Stimulated activated memory B cell treated with anti-CD40 and anti-IgM and Interleukin-4, amounts not matched to agents 10 μg/mL and 1 μg/mL and 100 μg/mL, for 72 hours (primary cell): ENCODE measurements around the gene MAP2K1.
"Not testable (repeated sequence)": the region's sequence is repeated elsewhere in the genome, so short reads cannot be mapped to it uniquely, and the experiment has no call there.

ENCODE experiments used
- ATAC-seq: fragments of 150-1000 bp; cut with Tn5 transposase; 2 replicates; pipeline ENCODE4 v1.10.0; 2021
- H3K27ac Mint-ChIP-seq: one replicate; pipeline ENCODE4 v1.8.0; 2022; ENCODE audit warnings: mild to moderate bottlenecking, mixed read lengths
- H3K27me3 Mint-ChIP-seq: one replicate; pipeline ENCODE4 v1.8.0; 2022; ENCODE audit warnings: mixed read lengths
- H3K36me3 Mint-ChIP-seq: one replicate; pipeline ENCODE4 v1.8.0; 2022; ENCODE audit warnings: mixed read lengths
- H3K4me1 Mint-ChIP-seq: one replicate; pipeline ENCODE4 v1.8.0; 2022; ENCODE audit warnings: mixed read lengths
- H3K4me3 Mint-ChIP-seq: one replicate; pipeline ENCODE4 v1.8.0; 2022; ENCODE audit warnings: mild to moderate bottlenecking, moderate library complexity, mixed read lengths
- H3K9me3 Mint-ChIP-seq: one replicate; pipeline ENCODE4 v1.8.0; 2022; ENCODE audit warnings: mixed read lengths

MAP2K1 gene

DNA sequence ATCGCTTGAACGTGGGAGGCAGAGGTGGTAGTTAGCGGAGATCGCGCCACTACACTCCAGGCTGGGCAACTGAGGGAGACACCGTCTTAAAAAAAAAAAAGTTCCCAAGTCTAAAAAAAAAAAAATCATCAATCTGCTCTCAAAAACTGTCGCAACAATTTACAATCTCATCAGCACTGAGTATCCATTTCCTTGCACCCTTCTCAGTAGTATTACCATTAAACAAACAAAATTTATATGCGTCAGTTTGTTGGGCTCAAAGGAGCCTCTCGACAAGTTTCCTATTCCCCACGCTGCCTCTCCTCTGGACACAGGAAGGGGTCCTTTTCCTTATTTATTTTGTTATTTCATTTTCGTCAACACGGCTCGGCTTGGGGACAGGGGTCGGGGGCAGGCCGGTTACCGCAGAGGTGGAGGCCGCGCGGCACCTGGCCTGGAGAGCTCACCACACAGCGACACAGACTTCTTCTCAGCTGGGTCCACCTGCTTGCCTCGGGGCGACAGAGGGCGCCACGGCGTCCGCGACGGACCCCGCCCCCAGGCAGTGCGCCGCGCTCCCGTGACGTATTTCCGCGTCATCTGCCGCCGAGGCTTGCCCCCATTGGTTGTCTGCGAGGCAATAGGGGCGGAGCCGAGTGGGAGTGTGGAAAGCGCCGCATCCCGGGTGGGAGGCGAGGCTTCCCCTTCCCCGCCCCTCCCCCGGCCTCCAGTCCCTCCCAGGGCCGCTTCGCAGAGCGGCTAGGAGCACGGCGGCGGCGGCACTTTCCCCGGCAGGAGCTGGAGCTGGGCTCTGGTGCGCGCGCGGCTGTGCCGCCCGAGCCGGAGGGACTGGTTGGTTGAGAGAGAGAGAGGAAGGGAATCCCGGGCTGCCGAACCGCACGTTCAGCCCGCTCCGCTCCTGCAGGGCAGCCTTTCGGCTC is at the start of gene MAP2K1:
Gene MAP2K1, plus strand, starts transcription at position 709 of the 920 bp plus-strand sequence. CDS start 436 bp downstream, outside the sequence.
- ATAC-seq: peak; percentile 94
- Mint-ChIP-seq H3K4me1 (peaks cover 63% of the 10 kb centered on the region), H3K4me3 (peak within 1 kb of the TSS; percentile 98), H3K9me3 (no peaks in the 10 kb centered on the region), H3K36me3 (peaks cover 7% of the 10 kb centered on the region), H3K27me3 (no peaks in the 10 kb centered on the region), H3K27ac (peak within 1 kb of the TSS; percentile 94)

GRCh38 chr15:66348530-66348929 is 38.2 kb upstream of the MAP2K1 start:
- H3K36me3 Mint-ChIP-seq: peaks cover 42% of the 10 kb centered on the region
- H3K4me1 Mint-ChIP-seq, ATAC-seq, H3K27ac Mint-ChIP-seq, H3K4me3 Mint-ChIP-seq, H3K27me3 Mint-ChIP-seq, H3K9me3 Mint-ChIP-seq: not testable (repeated sequence)

DNA sequence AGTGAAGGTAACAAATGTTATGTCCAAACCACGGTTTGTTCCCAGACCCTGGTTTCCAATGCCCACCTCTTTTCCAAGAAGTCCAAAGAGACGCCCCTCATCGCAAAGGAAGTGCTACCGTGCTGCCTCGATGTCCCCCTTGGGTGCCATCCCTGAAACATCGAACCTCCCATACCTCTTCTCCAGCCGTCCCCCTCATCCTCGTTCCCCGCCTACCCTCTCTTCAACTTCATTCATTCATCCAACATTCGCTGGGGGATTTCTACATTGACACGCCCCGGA is 30.7 kb upstream of the MAP2K1 start:
- no peak for ATAC-seq
- Mint-ChIP-seq H3K4me1 (peaks cover 24% of the 10 kb centered on the region), H3K9me3 (no peaks in the 10 kb centered on the region), H3K4me3 (peak overlapping the region; percentile 97), H3K27me3 (no peaks in the 10 kb centered on the region), H3K27ac (peak overlapping the region; percentile 93), H3K36me3 (peaks cover 13% of the 10 kb centered on the region)

GRCh38 chr15:66356359-66357236 is 30.1 kb upstream of the MAP2K1 start, which contains the start of gene TIPIN:
Gene TIPIN (minus strand): TSS chr15:66356685. CDS start chr15:66352947, 3,738 bp downstream.
- peak within 1 kb of the TSS; percentile 97 for H3K4me3 Mint-ChIP-seq
- H3K27ac Mint-ChIP-seq: peak within 1 kb of the TSS; percentile 93
- peaks cover 24% of the 10 kb centered on the region for H3K4me1 Mint-ChIP-seq
- H3K36me3 Mint-ChIP-seq: peaks cover 11% of the 10 kb centered on the region
- H3K27me3 Mint-ChIP-seq: no peaks in the 10 kb centered on the region
- no peaks in the 10 kb centered on the region for H3K9me3 Mint-ChIP-seq
- ATAC-seq: peak; percentile 98

DNA sequence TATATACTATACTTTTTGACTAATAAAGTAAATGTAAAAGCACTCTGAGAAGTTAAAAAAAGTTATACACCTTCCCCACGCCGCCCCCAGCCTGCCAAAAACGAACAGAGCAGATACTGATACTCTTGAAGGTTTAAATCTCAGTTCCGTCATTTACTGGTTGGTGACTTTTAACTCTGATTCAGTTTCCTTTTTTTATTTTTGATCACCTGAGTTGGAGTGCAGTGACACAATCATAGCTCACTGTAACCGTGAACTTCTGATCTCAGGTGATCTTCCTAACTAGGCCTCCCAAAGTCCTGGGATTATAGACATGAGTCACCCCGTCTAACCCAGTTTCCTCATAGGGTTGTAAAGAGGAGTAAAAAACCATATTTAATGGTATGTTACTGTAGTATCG is 27.0 kb upstream of the MAP2K1 start:
- Mint-ChIP-seq H3K27me3 (no peaks in the 10 kb centered on the region), H3K36me3 (no peaks in the 10 kb centered on the region), H3K27ac (no peak overlapping the region), H3K4me1 (peaks cover 17% of the 10 kb centered on the region), H3K4me3 (no peak overlapping the region), H3K9me3 (no peaks in the 10 kb centered on the region)
- no peak for ATAC-seq

GRCh38 chr15:66361745-66362460 is 24.8 kb upstream of the MAP2K1 start:
- not testable (repeated sequence) for ATAC-seq, H3K4me1 Mint-ChIP-seq, H3K4me3 Mint-ChIP-seq, H3K27me3 Mint-ChIP-seq, H3K36me3 Mint-ChIP-seq, H3K9me3 Mint-ChIP-seq, H3K27ac Mint-ChIP-seq

DNA sequence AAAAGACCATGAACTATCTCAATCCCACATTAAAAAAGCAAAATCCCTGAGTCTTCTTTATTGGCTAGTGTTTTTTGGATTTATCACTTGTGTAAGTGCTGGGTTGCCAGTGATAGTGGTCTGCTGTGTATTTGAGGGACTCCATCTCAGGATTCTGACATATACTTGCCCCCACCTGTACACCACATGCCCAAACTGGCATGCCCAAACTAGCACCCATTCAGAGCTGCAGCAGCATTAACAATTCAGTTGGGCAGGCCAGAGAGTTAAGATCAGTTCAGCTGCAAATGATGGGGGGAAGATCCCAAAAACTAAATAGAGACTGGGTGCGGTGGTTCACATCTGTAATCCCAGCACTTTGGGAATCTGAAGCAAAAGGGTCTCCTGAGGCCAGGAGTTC is 23.9 kb upstream of the MAP2K1 start:
- Mint-ChIP-seq H3K4me3 (no peak overlapping the region), H3K27ac (no peak overlapping the region), H3K4me1 (no peaks in the 10 kb centered on the region), H3K36me3 (no peaks in the 10 kb centered on the region), H3K27me3 (no peaks in the 10 kb centered on the region), H3K9me3 (no peaks in the 10 kb centered on the region)
- no peak for ATAC-seq

- Mint-ChIP-seq H3K4me3 (no peak overlapping the region), H3K27me3 (no peaks in the 10 kb centered on the region), H3K4me1 (peaks cover 9% of the 10 kb centered on the region), H3K27ac (no peak overlapping the region), H3K9me3 (no peaks in the 10 kb centered on the region), H3K36me3 (no peaks in the 10 kb centered on the region)
- no peak for ATAC-seq
Measured at GRCh38 chr15:66364944-66365528, 21.7 kb upstream of the MAP2K1 start.

DNA sequence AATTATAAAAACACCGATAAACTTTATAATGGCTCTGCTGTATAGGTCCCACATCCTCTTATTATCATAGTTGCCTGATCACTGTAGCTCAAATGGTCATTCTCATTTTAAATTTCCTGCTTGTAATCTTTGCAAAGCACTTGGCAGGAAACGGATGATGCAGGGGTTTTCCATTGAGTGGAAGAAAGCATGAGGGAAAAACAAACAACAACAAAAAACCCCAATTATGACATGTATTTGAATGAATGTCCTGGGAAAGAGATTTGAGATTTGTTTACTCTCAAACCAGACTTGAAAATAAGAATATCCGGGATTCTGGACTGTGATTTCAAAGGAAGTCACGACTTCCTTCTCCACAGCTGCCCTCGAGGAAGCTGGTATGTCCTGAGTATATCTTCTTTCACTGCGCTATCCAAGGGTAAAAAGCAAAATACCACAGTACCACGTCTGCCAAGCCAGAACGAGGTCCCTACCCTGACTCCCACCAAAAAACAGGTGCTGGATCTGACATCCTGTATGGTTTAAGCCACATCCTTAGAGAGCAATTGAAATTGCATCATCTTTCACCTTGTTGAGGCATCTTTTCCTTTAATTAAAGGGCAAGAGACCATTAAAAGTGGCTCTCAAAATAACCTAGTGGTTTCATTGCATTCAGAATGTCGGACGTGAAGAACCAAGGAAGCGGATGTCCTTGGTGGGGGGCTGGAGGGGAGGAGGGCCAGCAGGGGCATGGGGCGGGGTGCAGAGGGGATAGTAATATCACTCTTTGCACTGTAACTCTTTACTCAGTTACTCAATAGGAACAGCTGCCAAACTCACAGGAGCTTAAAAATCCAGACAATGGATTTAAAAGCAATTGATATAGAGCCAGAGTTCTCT is 16.7 kb upstream of the MAP2K1 start:
- Mint-ChIP-seq H3K9me3 (peaks cover 3% of the 10 kb centered on the region), H3K4me3 (peak overlapping the region; percentile 14), H3K36me3 (peaks cover 4% of the 10 kb centered on the region), H3K27ac (peak overlapping the region; percentile 26), H3K4me1 (peaks cover 14% of the 10 kb centered on the region), H3K27me3 (no peaks in the 10 kb centered on the region)
- no peak for ATAC-seq

DNA sequence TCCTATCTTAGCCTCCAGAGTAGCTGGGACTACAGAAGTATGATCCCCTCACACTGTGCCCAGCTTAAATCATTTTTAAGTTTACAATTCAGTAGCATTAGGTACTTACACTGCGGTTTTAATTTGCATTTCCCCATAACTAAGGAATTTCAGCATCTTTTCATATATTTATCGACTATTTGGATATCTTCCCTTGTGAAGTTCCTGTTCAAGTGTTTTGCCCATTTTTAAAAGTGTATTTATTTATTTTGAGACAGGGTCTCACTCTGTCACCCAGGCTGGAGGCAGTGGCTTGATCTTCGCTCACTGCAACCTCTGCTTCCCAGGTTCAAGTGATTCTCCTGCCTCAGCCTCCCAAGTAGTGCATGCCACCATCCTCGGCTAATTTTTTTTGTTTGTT is 12.5 kb upstream of the MAP2K1 start:
- Mint-ChIP-seq H3K4me1 (peaks cover 13% of the 10 kb centered on the region), H3K9me3 (peaks cover 3% of the 10 kb centered on the region), H3K36me3 (peaks cover 6% of the 10 kb centered on the region), H3K27me3 (no peaks in the 10 kb centered on the region), H3K4me3 (no peak overlapping the region), H3K27ac (no peak overlapping the region)
- ATAC-seq: no peak

DNA sequence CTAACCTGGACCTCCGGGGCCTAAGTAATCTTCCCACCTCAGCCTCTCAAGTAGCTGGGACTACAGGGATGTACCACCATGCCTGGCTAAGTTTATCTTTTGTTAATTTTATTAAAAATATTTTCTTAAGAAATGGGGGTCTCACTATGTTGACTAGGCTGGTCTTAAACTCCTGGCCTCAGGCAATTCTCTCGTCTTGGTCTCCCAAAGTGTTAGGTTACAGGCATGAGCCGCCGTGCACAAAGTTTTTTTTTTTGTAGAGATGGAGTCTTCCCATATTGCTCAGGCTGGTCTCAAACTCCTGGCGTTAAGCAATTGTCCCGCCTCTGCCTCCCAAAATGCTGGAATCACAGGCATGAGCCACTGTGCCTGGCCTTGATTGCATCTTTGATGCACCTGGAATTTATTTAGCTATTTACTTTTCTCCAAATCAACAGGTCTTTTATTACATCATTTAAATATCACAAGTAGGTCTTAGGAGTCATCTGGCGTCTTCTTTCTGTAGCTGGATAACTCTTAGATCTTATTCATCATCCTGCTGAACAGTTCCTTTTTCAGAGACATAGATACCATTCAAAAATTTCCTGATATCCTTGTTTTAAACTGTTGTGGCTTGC is 7.8 kb upstream of the MAP2K1 start:
- Mint-ChIP-seq H3K27me3 (no peaks in the 10 kb centered on the region), H3K9me3 (peaks cover 3% of the 10 kb centered on the region), H3K36me3 (peaks cover 6% of the 10 kb centered on the region), H3K4me1 (no peaks in the 10 kb centered on the region), H3K4me3 (no peak overlapping the region), H3K27ac (no peak overlapping the region)
- no peak for ATAC-seq

DNA sequence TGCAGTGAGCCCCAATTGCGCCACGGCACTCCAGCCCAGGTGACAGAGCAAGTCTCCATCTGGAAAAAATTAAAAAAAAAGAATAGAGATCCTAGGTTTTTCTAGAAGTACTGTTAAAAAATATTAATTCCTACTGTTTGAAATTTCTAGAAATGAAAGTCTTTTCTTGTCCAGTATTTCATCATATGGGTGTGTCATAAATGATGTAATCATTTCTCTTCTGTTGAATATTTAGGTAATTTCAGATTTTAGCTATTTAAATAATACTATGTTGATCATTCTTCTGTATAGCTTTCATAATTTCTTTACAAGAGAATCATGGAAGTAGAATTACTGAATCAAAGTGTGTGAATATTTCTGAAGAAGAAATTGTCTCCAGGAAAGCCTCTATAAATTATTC is 5.3 kb upstream of the MAP2K1 start:
- not testable (repeated sequence) for ATAC-seq, H3K4me3 Mint-ChIP-seq, H3K36me3 Mint-ChIP-seq, H3K9me3 Mint-ChIP-seq, H3K27me3 Mint-ChIP-seq, H3K27ac Mint-ChIP-seq
- peaks cover 19% of the 10 kb centered on the region for H3K4me1 Mint-ChIP-seq

- ATAC-seq: peak; percentile 63
- peak overlapping the region; percentile 94 for H3K27ac Mint-ChIP-seq
- H3K4me3 Mint-ChIP-seq: peak overlapping the region; percentile 93
- H3K4me1 Mint-ChIP-seq: peaks cover 72% of the 10 kb centered on the region
- no peaks in the 10 kb centered on the region for H3K9me3 Mint-ChIP-seq
- H3K27me3 Mint-ChIP-seq: no peaks in the 10 kb centered on the region
- peaks cover 11% of the 10 kb centered on the region for H3K36me3 Mint-ChIP-seq
Measured at GRCh38 chr15:66387163-66388042, 691 bp downstream of the MAP2K1 start.
